NCI-H69 (cell line): ENCODE measurements around the gene PADI6.

Experiments used
- DNase-seq: peaks from one replicate; lab custom pipeline; 2025; lab: John Stamatoyannopoulos, UW

The PADI6 gene

GRCh38 chr1:17436380-17437174 is 64.6 kb downstream of the PADI6 start:
- DNase-seq: no peak

DNA sequence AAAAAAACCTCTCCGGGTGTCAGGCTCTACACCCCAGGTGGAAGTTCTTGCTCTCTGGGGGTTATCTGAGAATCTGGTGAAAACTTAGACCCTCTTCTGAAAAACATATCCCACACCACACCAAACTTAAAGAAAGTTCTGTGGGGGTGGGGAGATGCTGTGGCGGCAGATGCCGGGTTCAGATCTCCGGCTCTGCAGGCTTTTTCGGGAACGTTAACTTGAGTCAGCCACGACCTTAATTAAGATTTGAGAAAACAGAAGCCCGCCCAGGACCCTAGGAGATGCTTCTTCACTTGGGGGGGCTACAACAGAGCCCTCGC is 65.2 kb downstream of the PADI6 start:
- DNase-seq: no peak

- peak; percentile 77 for DNase-seq
Measured at GRCh38 chr1:17437580-17438317, 65.8 kb downstream of the PADI6 start.

DNA sequence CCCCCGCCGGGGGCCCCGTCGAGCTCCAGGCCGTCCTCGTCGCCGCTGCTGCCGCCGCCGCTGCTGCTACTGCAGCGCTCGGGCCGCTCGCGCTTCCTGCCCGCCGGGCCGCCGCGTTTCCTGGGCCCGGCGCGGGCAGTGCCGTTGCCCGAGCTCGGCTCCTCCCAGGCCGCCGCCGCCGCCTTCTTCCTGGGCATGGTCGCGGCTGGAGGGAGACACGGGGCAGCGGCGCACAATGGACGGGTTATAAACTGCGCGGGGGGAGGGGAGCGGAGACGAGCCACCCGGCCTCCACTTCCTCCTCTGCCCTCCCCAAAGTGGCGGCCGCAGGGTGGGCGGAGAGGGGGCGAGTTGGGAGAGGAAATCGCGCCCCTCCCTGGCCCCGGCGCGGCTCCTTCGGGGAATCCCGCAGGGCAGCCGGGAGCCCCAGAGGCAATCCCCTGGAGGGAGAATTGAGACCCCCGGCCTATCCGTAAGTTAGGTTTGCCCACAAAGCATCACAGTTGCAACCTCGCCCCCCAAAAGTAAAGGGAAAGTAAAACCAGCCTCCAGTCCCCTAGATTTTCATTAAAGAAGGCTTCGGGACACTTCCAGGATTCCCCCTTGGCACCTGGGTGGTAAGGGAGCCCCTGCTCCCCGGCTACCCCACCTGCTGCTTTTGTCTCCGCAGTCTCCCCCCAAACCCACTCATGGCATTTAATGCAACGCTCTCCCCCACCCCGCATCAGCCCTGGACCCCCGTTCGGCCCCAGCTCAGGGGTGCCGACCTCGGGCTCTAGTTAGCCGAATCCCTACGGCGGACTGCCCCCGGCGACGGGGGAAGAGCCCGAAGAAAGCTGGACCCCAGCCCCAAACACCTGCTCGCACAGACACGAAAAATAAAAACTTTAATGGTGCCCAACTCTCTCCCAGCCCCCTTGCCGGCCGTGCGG is 66.6 kb downstream of the PADI6 start:
- DNase-seq: peak; percentile 83

- DNase-seq: peak; percentile 81
Measured at GRCh38 chr1:17439250-17440073, 67.5 kb downstream of the PADI6 start, which contains the start of gene RCC2. TSS of gene RCC2 (minus strand) at chr1:17439677. CDS start at chr1:17438514, 1,163 bp downstream.

GRCh38 chr1:17440074-17440826 is 68.3 kb downstream of the PADI6 start:
- no peak for DNase-seq

GRCh38 chr1:17440827-17441168 is 68.8 kb downstream of the PADI6 start:
- no peak for DNase-seq

DNA sequence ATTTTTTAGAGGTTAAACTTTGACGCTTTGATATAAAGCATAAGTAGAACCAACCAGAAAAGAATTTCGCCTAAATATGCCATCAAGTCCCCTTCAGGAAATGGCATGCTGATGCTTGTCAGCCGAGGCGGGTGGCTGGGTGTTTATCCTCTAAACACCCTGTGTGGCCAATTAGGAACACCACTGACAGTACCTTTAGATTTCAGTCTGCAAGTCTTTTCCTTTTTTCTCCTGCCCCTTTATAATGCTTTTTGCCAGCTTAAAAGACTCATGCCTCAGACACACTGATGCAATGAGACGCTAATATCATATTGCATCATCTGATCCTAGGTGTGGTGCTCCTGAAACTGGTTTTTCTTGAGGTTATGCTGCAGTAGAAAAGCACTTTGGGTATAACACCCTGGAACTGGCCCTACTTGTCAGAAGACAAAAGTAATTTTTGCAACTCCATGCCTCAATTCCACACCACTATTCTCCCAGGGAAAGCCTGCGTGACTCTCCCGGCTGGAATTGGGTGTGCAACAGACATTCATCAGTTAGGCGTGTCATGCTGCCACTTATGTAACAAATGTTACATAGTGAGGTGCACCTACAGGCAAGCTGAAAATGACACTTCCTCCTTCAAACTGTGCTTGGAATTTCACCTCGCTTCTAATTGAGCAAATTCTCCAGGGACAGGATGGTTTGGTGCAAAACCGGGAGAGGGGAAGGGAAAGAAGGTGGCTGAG is 69.4 kb downstream of the PADI6 start:
- peak; percentile 61 for DNase-seq

DNA sequence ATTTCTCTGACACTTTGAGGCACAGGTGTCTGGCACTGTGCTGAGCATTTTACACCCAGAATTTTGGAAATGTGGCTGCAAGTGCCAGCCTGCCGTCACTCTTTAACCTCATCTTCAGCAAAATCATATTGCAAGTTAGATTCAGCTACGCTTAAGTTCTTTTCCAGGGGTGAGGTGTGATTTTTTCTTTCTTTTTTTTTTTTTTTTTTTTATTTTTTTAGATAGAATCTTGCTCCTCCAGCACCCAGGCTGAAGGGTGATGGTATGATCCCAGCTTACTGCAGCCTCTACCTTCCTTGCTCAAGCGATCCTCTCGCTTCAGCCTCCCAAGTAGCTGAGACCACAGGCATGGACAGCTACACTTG is 70.0 kb downstream of the PADI6 start:
- DNase-seq: no peak

- no peak for DNase-seq
Measured at GRCh38 chr1:17442841-17443240, 70.8 kb downstream of the PADI6 start.

DNA sequence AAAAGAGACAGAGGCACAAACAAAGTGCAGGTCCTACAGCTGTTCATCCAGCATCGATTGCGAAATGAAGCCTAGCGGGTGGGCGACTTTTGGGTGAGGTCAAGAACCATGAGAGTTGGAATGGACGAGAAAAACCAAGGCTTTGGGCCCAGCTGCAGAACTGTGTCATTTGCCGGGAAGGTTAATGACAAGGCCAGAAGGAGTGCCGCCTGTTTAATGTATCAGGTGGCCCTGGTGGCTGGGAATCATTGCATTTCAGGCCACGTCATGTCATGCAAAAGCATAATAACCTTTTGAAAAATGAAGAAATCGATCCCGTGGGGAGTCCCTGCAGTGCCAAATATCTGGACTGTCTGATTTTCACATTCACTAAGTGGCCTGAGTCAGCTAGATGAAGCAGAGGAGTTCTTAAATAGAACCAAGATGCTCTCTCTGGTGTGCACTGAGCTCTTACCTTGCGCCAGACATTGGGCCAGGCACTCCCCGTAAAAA is 75.6 kb downstream of the PADI6 start:
- no peak for DNase-seq
